Measurements from ENCODE around the gene PPM1H. TPM values are rescaled to one million over a fixed set of nuclear protein-coding genes. Genes with fewer than 3 reads are reported as not detected.
"Not testable (repeated sequence)": the region's sequence is repeated elsewhere in the genome, so short reads cannot be mapped to it uniquely, and the experiment has no call there.

PPM1H gene
- total RNA-seq, 2 donors from 2014 or later: 1.3 to 2.8 TPM

DNA sequence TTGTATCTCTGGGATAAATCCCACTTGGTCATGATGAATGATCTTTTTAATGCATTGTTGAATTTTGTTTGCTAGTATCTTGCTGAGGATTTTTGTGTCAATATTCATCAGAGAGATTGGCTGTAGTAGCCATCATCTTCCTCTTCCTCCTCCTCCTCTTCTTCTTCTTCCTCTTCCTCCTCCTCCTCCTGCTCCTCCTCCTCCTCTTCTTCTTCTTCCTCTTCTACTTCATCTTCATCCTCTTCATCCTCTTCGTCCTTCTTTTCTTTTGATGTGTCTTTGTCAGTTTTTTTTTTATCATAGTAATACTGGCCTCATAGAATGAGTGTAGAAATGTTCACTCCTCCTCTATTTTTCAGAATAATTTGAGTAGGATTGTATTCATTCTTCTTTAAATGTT lies 15.4 kb upstream of the PPM1H start:
- no peak for DNase-seq (ENCODE audit: low spot score)
- intact Hi-C loops (cut with DNase I): no loop called here

DNA sequence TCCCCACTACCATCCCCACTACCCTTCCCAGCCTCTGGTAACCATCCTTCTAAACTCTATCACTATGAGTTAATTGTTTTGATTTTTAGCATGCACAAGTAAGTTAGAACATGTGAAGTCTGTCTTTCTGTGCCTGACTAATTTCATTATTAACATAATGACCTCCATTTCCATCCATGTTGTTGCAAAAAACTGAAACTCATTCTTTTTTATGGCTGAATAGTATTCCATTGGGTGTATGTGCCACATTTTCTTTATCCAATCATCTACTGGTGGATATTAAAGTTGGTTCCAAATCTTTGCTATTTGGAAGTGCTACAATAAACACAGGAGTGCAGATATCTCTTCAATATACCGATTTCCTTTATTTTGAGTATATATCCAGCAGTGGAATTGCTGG lies 13.2 kb upstream of the PPM1H start:
- DNase-seq (ENCODE audit: low spot score): no peak
- intact Hi-C loops (cut with DNase I): no loop called here

DNA sequence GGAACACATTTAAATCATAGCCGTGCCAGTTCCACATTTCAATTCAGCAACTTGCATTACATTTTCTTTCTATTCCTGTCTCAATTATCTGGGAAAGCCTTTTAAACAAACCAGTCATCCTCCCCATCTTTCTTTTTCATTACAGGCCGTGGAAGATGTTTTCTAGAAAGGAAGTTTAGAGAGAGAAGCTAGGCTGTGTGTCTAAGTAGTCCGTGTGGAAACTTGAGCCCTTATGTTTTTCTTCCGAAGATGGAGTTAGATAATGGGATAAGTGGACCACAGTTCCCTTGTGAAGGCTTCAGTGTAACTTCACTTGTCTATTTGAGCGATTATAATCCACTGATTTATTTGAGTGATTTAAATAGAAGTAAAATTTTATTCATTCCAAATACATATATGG lies 12.4 kb upstream of the PPM1H start:
- intact Hi-C loops (cut with DNase I): no loop called here
- DNase-seq (ENCODE audit: low spot score): no peak

DNA sequence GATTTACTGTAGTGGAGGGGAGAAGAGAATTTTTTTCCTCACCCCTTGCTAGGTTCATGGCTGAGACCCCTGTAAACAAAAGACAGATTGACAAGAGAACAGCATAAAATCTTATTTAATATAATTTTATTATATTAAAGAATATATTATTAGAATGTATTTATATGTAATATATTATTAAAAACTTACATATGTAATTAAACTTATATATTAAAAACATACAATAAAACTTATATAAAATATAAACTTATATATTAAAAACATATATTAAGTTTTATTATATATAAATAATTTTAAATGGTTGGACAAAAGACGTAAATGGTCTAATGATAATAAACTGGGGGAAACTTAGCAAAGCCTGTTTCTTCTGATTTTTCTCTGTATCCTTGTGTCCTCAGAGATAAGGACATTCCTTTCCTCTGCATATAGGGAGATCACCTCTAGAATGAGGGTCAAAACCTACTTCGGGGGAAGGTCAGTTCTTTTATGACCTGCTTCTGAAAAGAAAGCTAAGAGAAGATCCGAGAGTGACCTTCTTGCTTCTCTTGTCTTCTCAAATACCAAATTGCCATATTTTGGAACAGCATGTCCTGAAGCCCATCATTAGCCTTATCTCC lies 8.9 kb upstream of the PPM1H start:
- DNase-seq (ENCODE audit: low spot score): no peak
- intact Hi-C loops (cut with DNase I): no loop called here

DNA sequence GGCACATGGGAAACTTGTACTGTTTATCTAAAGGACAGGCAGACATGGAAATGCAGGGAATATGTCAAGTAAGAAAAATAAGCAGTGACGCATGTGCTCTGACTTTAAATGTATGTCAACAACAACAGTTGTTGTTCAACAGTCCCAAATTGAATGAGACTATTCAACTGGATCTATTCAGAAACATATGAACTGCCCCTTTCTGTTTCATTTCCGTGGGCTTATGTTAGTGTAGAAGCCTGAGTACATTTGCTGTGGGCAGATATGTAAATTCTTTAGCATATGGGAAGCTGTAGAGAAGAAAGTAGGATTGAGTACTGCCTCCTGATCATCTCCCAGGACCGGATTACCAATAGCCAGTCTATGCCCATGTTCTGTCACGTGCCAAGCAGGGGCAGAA lies 7.4 kb upstream of the PPM1H start:
- DNase-seq (ENCODE audit: low spot score); intact Hi-C loops (cut with DNase I): not testable (repeated sequence)

DNA sequence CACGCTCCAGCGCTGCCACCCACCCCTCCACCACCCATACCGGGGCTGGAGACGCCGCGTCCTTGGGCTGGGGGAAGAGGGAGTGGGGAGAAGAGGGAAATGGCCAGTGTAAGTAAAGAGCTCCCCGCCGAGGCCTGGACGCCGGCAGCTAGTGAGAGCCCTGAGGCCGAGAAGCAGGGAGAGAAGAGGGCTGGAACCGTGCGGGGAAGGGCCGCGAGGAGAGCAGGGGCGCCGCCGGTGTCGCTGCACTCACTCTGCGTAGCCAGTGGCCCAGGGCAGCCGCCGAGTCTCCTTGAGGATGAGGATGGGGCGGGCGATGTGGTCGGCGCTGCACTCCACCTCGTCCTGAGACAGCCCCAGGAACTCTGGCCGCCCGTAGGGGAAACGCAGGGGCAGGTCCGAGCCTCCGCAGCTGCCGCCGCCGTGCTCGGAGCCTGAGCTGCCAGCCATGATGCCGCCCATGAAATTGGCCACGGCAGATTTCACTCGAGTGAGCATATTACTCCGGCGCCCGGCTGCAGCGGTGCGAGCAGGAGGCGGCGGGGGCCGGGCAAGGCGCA lies 631 bp downstream of the PPM1H start:
- DNase-seq (ENCODE audit: low spot score): peak; percentile 86
- intact Hi-C loops (cut with DNase I): no loop called here

DNA sequence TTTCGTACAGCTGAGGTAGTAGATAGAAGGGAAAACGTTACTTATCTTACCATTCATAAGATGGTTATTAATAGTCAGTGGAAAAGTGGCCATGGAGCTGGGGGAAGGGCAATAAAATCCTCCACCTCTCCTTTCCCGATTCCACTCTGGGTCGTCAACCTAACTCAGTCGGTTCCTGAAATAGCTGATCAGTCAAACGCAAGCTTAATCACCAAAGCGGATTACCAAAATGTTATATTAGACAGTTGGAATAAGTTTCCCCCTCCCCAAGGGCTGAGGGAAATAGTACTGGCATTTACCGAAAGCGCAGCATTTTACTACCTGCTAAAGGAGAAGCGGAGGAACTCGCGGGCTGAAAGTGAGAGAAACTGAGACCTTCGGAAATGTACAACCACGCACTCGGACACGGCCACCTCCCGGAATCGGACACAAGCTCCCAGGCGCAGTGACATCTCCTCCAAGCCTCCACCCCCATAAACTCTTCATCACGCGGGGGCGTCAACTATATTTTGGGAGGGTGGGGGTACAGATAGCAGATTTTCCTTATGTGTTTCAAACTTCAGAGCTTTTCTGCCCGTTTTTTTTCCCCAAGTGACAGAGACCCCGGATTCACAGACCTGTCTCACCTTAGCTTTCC lies 1.2 kb downstream of the PPM1H start:
- DNase-seq (ENCODE audit: low spot score): no peak
- intact Hi-C loops (cut with DNase I): no loop called here

DNA sequence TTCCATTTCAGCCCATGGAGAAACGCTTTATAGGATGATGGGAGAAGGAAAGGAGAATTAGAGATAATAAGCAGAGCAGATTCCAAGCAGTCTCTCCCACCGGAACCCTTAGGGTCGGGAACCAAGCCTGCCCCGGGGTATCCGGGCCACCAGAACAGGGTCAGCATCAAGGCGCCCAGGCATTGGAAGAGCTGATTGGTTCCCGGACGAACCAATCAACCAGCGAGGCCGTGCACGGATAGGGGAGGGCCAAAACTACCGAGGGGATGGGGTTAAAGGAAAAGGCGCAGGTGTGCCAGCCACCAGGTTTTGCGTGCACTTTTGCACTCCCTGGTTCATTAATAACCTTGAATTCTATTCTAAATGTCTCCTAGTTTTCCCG lies 1.7 kb downstream of the PPM1H start:
- no peak for DNase-seq (ENCODE audit: low spot score)
- intact Hi-C loops (cut with DNase I): no loop called here

DNA sequence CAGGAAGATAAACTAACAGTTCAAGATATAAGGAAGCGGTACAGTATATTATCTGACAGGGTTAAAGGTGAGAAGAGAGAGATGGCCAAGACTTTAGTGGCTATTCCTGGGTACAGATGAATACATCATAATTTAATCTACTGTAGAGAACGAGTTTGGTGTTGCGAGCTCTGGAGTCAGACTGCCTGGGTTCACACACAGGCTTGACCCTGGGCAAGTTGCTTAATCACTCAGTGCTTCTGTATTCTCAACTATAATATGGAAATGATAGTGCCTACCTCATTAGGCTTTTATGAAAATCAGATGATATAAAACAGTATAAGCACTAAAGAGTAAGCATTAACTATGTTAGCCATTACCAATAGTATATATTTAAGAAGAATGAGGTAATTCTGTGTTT lies 3.5 kb downstream of the PPM1H start:
- intact Hi-C loops (cut with DNase I): loop anchor here in 1 of 2 donors (2.0 kb wide), 1 partner anchor 63 kb away; no protein-coding TSS in a partner anchor
- no peak for DNase-seq (ENCODE audit: low spot score)

DNA sequence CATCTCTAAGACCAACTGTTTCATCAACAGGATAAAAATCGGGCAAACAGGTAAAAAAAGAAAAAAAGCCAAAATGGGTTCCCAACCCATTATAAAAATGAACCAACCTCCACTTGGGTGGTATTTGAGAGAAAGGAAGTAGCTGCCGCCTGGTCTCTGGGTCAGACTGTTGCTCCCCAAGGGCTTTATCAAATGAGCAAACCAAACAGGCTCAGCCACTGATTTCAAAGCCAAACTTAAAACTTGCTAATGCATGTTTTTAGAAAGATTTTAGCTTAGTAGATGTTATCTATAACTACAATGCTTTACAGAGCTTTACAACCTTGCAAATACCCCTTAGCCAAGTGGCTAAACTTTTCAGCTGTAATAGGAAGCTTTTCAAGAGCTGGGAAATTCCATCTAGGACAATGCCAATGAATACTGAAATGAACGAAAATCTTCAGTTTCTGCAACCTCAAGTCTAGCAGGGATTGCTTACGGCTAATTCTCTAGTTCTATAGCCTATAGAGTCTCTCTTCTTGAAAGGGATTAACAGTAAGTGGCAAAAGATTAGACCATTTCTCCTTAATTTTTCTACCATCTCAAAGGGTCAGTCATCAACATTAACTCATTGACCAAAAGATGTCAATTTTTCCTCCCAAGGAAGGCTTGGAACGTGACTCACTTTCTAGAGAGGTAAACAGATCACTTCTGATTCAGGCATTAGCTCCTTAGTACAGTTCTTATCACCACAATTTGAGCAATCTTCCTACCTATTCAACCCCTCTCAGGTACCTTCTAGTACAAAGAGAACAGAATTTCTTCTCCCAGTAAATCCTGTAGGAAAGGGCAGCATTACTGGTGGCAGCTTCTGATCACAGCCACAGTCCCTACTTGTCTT lies 4.2 kb downstream of the PPM1H start:
- no peak for DNase-seq (ENCODE audit: low spot score)
- intact Hi-C loops (cut with DNase I): loop anchor here in 1 of 2 donors (2.0 kb wide), 1 partner anchor 64 kb away; no protein-coding TSS in a partner anchor

DNA sequence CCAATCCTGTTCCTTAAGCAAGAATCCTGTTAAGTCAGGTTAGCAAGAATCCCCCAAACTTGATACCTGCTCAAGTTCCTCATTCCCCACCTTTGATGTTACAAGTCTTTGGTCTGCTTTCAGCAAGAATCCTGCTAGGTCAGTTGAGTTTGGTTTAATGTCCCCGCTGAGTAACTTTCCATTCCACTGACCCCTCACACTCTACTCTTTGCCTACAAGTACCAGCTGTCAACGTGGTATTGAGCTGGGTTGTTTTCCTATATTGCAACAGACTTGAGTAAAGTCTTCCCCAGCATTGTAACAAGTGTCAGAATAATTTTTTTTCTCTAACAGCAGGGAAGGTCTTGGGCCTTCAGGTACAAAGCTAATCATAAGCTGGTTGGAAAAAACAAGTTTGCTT lies 6.3 kb downstream of the PPM1H start:
- intact Hi-C loops (cut with DNase I): no loop called here
- no peak for DNase-seq (ENCODE audit: low spot score)

DNA sequence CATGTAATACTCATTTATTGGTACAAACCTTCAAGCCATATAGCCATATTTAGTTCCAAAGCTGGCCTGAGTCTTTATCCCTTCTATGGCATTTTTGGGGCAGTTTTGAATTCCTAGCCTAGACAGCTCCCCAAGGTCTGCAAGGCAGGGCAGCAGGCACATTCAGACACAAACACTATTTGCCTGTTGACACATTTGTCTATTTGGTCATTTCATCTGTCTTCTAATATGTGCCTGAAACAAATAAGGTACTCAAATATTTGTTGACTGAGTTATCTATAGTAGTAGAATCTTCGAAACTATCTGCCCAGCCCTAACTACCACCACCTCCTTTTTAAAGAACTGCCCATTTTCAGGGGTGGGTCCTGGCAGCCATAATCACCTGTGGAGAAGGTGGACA lies 9.3 kb downstream of the PPM1H start:
- no peak for DNase-seq (ENCODE audit: low spot score)
- intact Hi-C loops (cut with DNase I): no loop called here

DNA sequence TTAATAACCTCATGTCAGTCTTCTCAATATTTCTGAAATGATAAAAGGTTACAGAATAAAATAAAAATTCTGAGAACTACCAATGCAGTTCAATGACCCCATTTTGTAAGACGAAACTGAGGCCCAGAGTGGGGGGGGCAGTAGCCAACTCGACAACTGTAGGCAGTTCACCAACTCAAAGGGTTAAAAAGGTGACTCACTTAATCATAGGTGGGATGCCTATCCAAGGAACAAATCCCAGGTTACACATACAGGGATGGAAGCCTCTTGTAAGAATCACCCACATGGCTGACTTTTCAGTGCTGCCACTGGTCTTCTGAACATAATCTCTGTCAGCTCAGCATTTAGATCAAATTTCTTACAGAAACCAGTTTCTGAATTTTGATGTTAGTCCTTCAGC lies 10.9 kb downstream of the PPM1H start:
- intact Hi-C loops (cut with DNase I): no loop called here
- DNase-seq (ENCODE audit: low spot score): no peak

DNA sequence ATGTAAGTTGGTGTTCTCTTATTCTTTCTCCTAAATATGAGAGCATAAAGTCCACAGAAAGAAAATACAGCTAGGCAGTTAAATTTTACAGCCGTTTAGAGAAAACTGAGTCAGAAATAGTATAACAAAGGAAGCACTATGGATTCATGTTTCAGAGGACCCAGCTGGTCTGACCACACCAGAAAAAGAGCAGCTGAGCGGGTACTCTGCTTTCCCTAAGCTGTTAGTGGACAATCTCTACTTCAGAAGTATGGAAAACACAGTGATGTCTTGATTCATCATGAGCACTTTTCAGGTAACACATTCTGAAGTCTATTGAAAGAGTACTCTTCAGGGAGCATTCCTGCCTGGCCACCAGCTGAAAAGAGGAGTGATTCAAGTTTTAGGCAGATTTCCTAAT lies 12.4 kb downstream of the PPM1H start:
- intact Hi-C loops (cut with DNase I): no loop called here

DNA sequence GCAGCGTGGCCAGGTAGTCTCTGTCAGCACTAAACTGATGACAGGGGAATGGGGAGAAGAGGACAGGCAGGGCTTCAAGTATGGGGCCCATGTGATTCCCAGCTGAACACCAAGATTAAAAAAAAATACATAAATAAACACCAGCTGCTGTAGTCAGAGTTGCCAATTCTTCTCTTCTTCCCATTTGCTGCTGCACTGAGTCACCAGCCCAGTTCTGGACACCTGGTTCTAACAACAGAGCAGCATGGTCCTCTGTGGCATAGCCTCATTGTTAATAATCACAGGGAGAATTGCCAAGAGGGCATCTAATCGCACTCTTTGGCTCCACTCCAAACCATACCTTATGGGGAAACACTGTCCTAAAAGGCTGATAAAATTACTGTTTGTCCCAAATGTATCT lies 15.1 kb downstream of the PPM1H start:
- intact Hi-C loops (cut with DNase I): no loop called here
- no peak for DNase-seq (ENCODE audit: low spot score)

More for the DNA sequence above, 12.4 kb downstream of the PPM1H start:
- no peak for DNase-seq (ENCODE audit: low spot score)

DNA sequence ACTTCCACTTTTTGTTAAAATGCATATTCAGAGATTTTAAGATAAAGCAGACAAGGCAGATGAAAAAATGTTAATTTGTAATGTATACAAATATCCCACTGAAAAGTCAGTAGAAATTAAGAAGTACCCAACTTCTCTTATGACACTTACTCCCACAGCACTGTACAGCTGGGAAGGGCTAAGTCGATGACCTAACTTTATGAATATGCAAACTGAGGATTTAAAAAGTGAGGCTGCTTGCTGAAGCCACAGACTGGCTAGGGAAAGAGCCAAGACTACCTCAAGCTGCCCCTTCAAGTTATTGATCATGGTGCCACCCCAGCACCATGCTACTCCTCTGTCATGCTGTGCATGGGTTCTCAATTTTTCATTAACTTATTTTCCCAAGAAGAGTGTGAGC lies 17.0 kb downstream of the PPM1H start:
- intact Hi-C loops (cut with DNase I): no loop called here
- DNase-seq (ENCODE audit: low spot score): no peak

DNA sequence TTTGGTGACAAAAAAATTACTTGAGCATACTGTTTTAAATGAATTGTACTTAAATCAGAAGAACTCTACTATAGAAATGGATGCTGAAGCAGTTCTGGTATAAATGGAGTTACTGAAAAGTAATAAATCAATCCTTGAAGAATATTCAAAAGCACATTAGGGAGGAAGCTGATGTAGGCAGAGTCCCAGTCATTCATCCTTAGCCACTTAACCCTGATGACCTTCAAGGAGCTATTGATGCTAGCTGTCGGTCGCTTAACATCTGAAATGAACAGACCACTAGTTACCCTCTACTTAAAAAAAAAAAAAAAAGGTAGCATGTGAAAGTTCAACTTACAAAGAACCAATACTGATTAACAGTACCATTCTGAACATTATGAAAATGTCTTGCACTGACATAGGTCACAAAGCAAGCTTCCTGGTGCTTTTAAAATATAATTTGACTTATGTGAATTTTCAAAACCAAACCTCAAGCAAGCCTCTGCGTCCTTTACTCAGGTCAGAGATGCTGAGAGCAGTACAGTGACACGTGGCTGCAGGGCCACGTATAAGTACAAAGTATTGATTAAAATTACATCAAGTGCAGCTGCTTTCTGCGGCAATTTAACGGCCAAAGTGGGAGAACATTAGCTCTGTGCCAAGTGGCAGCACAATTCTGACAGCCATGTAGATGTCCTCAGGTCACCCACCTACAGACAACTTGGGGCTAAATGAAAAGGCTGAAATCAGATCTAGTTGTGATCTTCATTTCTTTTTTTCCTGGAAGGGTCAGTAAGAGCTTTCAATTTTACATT lies 18.1 kb downstream of the PPM1H start:
- intact Hi-C loops (cut with DNase I): no loop called here
- DNase-seq (ENCODE audit: low spot score): no peak

DNA sequence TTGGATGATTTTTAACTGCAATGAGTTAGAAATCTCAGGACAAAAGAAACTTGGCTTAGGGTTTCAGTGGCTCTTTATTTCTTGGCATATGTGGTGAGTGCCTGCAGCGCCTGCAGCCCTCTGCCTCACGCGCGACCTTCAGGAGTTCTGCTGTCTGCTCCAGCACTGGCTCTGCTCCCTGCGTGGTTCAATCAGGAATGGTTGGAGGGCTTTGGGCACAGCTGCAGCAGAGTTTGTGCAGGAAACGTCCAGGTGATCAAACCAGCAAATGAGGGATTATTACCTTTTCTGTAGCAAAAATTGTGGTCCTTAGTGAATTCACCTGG lies 19.8 kb downstream of the PPM1H start:
- no peak for DNase-seq (ENCODE audit: low spot score)
- intact Hi-C loops (cut with DNase I): no loop called here

DNA sequence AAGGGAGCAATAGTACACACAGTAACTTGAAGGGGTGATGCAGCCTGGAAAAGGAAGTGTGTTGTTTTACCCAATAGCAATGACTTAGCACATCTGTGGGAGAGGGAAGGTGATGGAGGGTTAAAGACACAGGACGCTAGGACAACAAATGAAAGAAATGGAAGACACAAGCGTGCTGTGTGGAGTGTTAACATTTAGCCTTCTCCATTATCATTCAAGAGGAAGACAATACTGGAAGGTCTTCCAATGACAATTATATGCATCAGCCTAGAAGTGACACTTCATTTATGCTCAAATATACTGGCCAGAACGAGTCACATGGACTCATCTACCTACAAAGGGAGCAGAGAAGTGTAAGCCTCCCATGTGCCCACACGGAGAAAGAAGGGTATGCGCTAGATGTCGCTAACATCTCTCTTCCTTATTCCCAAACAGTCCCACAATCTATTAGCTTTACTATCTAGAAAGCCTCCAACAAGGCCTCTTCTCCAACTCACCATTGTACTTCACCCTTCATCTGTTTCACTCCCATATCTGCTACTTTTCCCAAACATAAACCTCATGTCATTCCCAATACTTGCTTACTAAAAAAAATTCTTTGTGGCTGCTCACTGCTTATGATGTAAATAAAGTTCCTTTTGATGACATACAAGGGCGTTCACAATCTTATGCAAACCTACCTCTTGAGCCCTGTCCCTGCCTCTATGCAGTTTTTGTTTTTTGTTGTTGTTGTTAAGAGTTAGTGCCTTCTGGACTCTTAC lies 20.3 kb downstream of the PPM1H start:
- no peak for DNase-seq (ENCODE audit: low spot score)
- intact Hi-C loops (cut with DNase I): no loop called here

Measured in posterior vena cava (tissue), 2 donors.